HepG2 (cell line): Measurements from ENCODE around the gene OR2T2. TPM values are rescaled to one million over a fixed set of nuclear protein-coding genes. Genes with fewer than 3 reads are reported as not detected.

Experiments used
- ATRX ChIP-seq: sonication (generic); formaldehyde crosslinking; IDR thresholded peaks from 2 replicates; pipeline ENCODE4 v1.4.0; 2020; ENCODE audit warnings: missing genetic modification reagents, borderline replicate concordance
- GTF3A ChIP-seq: sonication (generic); formaldehyde crosslinking; conservative IDR thresholded peaks from 2 replicates; pipeline ENCODE4 v1.4.0; 2020; ENCODE audit warnings: mild to moderate bottlenecking, missing genetic modification reagents
- RBM39 ChIP-seq: fragments of 200-400 bp; formaldehyde crosslinking; IDR thresholded peaks from one replicate; pipeline ENCODE4 v1.6.1; 2018; ENCODE audit warnings: antibody characterized with exemption, mild to moderate bottlenecking, low read depth, low read length; ENCODE audit not compliant: poor library complexity, severe bottlenecking
- ZNF143 ChIP-seq: sonication (generic); formaldehyde crosslinking; IDR thresholded peaks from 2 replicates; pipeline ENCODE4 v1.4.0; 2020; ENCODE audit warnings: missing genetic modification reagents
- ZNF331 ChIP-seq: sonication (generic); formaldehyde crosslinking; IDR thresholded peaks from 2 replicates; pipeline ENCODE4 v1.4.0; 2020; ENCODE audit warnings: missing genetic modification reagents
- ZNF674 ChIP-seq: sonication (generic); formaldehyde crosslinking; IDR thresholded peaks from 2 replicates; pipeline ENCODE4 v1.5.0; 2020; ENCODE audit warnings: low read depth, mild to moderate bottlenecking, missing genetic modification reagents
- polyA plus RNA-seq, 8 experiments: library from polyadenylated mRNA; depleted of rRNA in 3 of 8; stranded (reverse) in 7 of 8; unstranded in 1 of 8; fragments of >200 nt; fragmentation: Illumina TruSeq in 4 of 8; extraction: Trizol in 4 of 8; gene quantifications; 2 replicates each; pipeline versions ENCODE4 v1.2.1 to v1.2.3, GENCODE V29; 2011 to 2016; ENCODE audit warnings: low read depth in 4 of 8, missing spikeins in 1 of 8, mixed read lengths in 1 of 8; ENCODE audit not compliant: insufficient read depth in 1 of 8
- total RNA-seq, 5 experiments: library from RNA; depleted of rRNA; stranded (reverse); fragments of >200 nt; fragmentation: Illumina TruSeq; extraction: Trizol; gene quantifications; 2 replicates each; pipeline ENCODE4 v1.2.3, GENCODE V29; 2016; ENCODE audit warnings: low read depth in 1 of 5
- TF ChIP-seq, protein P1 (sequence below), 2 experiments: fragments of 450-650 bp in 1 of 2; sonication (generic) in 1 of 2; formaldehyde crosslinking in 1 of 2; IDR thresholded peaks; 2 replicates each; pipeline versions ENCODE4 v1.6.1 to v1.8.0; 2016 to 2022; ENCODE audit warnings: antibody characterized with exemption in 1 of 2, mild to moderate bottlenecking in 1 of 2, missing genetic modification reagents in 1 of 2
- TF ChIP-seq, protein P2 (sequence below): sonication (generic); formaldehyde crosslinking; IDR thresholded peaks from 2 replicates; pipeline ENCODE4 v1.4.0; 2020; ENCODE audit warnings: missing genetic modification reagents

OR2T2 gene
- total and polyA plus RNA-seq, 2 of the 13 experiments (the other 11 are each of a cell fraction or from before 2014, with no cell fraction given) = not detected

DNA sequence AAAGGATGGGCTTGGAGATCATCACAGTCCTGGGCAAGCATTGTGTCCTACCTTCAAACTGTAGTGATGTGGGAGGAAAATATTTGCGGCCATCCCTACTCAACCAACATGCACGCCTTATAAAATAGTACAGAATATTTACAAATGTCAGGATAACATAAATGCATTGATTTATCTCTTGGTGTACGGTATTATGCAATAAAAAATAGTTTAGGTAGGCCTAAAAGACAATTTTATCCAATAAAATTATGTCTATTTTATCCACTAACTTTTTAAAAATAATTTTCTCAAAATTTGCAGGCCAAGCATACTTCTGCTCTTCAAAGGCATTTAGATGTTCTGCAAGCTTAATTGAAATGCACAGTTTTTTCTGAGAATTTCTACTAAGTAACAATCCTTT lies 42.7 kb upstream of the OR2T2 start, which contains the start of gene OR2T1 (continued):
- TF ChIP-seq, protein P1, sequence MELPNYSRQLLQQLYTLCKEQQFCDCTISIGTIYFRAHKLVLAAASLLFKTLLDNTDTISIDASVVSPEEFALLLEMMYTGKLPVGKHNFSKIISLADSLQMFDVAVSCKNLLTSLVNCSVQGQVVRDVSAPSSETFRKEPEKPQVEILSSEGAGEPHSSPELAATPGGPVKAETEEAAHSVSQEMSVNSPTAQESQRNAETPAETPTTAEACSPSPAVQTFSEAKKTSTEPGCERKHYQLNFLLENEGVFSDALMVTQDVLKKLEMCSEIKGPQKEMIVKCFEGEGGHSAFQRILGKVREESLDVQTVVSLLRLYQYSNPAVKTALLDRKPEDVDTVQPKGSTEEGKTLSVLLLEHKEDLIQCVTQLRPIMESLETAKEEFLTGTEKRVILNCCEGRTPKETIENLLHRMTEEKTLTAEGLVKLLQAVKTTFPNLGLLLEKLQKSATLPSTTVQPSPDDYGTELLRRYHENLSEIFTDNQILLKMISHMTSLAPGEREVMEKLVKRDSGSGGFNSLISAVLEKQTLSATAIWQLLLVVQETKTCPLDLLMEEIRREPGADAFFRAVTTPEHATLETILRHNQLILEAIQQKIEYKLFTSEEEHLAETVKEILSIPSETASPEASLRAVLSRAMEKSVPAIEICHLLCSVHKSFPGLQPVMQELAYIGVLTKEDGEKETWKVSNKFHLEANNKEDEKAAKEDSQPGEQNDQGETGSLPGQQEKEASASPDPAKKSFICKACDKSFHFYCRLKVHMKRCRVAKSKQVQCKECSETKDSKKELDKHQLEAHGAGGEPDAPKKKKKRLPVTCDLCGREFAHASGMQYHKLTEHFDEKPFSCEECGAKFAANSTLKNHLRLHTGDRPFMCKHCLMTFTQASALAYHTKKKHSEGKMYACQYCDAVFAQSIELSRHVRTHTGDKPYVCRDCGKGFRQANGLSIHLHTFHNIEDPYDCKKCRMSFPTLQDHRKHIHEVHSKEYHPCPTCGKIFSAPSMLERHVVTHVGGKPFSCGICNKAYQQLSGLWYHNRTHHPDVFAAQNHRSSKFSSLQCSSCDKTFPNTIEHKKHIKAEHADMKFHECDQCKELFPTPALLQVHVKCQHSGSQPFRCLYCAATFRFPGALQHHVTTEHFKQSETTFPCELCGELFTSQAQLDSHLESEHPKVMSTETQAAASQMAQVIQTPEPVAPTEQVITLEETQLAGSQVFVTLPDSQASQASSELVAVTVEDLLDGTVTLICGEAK (IDR thresholded peaks at IDR 0.05) = no peak
- TF ChIP-seq, protein P1 (CRISPR knock-in tag; IDR thresholded peaks at IDR 0.05) = no peak
- TF ChIP-seq RBM39 = no peak
- TF ChIP-seq ZNF143 (CRISPR knock-in tag) = no peak
- TF ChIP-seq, protein P2, sequence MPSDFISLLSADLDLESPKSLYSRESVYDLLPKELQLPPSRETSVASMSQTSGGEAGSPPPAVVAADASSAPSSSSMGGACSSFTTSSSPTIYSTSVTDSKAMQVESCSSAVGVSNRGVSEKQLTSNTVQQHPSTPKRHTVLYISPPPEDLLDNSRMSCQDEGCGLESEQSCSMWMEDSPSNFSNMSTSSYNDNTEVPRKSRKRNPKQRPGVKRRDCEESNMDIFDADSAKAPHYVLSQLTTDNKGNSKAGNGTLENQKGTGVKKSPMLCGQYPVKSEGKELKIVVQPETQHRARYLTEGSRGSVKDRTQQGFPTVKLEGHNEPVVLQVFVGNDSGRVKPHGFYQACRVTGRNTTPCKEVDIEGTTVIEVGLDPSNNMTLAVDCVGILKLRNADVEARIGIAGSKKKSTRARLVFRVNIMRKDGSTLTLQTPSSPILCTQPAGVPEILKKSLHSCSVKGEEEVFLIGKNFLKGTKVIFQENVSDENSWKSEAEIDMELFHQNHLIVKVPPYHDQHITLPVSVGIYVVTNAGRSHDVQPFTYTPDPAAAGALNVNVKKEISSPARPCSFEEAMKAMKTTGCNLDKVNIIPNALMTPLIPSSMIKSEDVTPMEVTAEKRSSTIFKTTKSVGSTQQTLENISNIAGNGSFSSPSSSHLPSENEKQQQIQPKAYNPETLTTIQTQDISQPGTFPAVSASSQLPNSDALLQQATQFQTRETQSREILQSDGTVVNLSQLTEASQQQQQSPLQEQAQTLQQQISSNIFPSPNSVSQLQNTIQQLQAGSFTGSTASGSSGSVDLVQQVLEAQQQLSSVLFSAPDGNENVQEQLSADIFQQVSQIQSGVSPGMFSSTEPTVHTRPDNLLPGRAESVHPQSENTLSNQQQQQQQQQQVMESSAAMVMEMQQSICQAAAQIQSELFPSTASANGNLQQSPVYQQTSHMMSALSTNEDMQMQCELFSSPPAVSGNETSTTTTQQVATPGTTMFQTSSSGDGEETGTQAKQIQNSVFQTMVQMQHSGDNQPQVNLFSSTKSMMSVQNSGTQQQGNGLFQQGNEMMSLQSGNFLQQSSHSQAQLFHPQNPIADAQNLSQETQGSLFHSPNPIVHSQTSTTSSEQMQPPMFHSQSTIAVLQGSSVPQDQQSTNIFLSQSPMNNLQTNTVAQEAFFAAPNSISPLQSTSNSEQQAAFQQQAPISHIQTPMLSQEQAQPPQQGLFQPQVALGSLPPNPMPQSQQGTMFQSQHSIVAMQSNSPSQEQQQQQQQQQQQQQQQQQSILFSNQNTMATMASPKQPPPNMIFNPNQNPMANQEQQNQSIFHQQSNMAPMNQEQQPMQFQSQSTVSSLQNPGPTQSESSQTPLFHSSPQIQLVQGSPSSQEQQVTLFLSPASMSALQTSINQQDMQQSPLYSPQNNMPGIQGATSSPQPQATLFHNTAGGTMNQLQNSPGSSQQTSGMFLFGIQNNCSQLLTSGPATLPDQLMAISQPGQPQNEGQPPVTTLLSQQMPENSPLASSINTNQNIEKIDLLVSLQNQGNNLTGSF (CRISPR knock-in tag) = no peak
- TF ChIP-seq ZNF331 (CRISPR knock-in tag) = no peak
- TF ChIP-seq ZNF674 (CRISPR knock-in tag) = no peak
- TF ChIP-seq ATRX (CRISPR knock-in tag) = no peak
- no peak for TF ChIP-seq GTF3A (CRISPR knock-in tag)
